ENCODE data around the gene SNX13.
"Not testable (repeated sequence)": the region's sequence is repeated elsewhere in the genome, so short reads cannot be mapped to it uniquely, and the experiment has no call there.

Gene SNX13

GRCh38 chr7:17844514-17845196 is 95.6 kb downstream of the SNX13 start:
- DNase-seq, result no peak

- DNase-seq, result no peak
Observed at GRCh38 chr7:17844022-17844421, 96.3 kb downstream of the SNX13 start.

GRCh38 chr7:17843041-17843440 is 97.3 kb downstream of the SNX13 start:
- DNase-seq, result no peak

GRCh38 chr7:17832820-17833355 is 107.4 kb downstream of the SNX13 start:
- no peak for DNase-seq

GRCh38 chr7:17832242-17832641 is 108.1 kb downstream of the SNX13 start:
- DNase-seq, result no peak

GRCh38 chr7:17830206-17830605 is 110.1 kb downstream of the SNX13 start:
- no peak for DNase-seq

- DNase-seq, result no peak
Observed at GRCh38 chr7:17829001-17829400, 111.3 kb downstream of the SNX13 start.

GRCh38 chr7:17822547-17823173 is 117.6 kb downstream of the SNX13 start:
- no peak for DNase-seq

GRCh38 chr7:17816903-17817302 is 123.4 kb downstream of the SNX13 start:
- no peak for DNase-seq

GRCh38 chr7:17815318-17815717 is 125.0 kb downstream of the SNX13 start:
- no peak for DNase-seq

- no peak for DNase-seq
Observed at GRCh38 chr7:17814058-17814457, 126.2 kb downstream of the SNX13 start.

GRCh38 chr7:17809215-17809614 is 131.1 kb downstream of the SNX13 start:
- DNase-seq, result not testable (repeated sequence)

- no peak for DNase-seq
Observed at GRCh38 chr7:17807242-17807641, 133.1 kb downstream of the SNX13 start.

GRCh38 chr7:17806631-17807030 is 133.7 kb downstream of the SNX13 start:
- DNase-seq, result no peak

- no peak for DNase-seq
Observed at GRCh38 chr7:17802056-17802455, 138.2 kb downstream of the SNX13 start.

- no peak for DNase-seq
Observed at GRCh38 chr7:17792075-17792936, 148.0 kb downstream of the SNX13 start.

GRCh38 chr7:17787257-17787656 is 153.0 kb downstream of the SNX13 start:
- DNase-seq, result no peak

- DNase-seq, result no peak
Observed at GRCh38 chr7:17786314-17786852, 153.9 kb downstream of the SNX13 start.

- no peak for DNase-seq
Observed at GRCh38 chr7:17782216-17782549, 158.1 kb downstream of the SNX13 start.

GRCh38 chr7:17781491-17782215 is 158.6 kb downstream of the SNX13 start:
- DNase-seq, result no peak

GRCh38 chr7:17779381-17779780 is 160.9 kb downstream of the SNX13 start:
- no peak for DNase-seq

- DNase-seq, result no peak
Observed at GRCh38 chr7:17774716-17775288, 165.5 kb downstream of the SNX13 start.
